HG03432 (cell line): ENCODE results near the gene STEAP2.

ENCODE experiments used
- ATAC-seq: cut with Tn5 transposase; IDR thresholded peaks from one replicate; pipeline ENCODE4 v1.9.1; 2021; ENCODE audit warnings: mild to moderate bottlenecking, moderate library complexity; ENCODE audit not compliant: unreplicated experiment

STEAP2 gene

GRCh38 chr7:90192876-90193750, 18.4 kb upstream of the STEAP2 start:
- no peak for ATAC-seq

- ATAC-seq, result no peak
Observed at GRCh38 chr7:90194911-90195809, 16.4 kb upstream of the STEAP2 start.

- no peak for ATAC-seq
Observed at GRCh38 chr7:90201500-90202195, 9.9 kb upstream of the STEAP2 start.

- no peak for ATAC-seq
Observed at GRCh38 chr7:90207956-90208355, 3.6 kb upstream of the STEAP2 start.

GRCh38 chr7:90209776-90210175, 1.8 kb upstream of the STEAP2 start:
- no peak for ATAC-seq

GRCh38 chr7:90210475-90210874, 1.1 kb upstream of the STEAP2 start:
- ATAC-seq, result no peak

GRCh38 chr7:90210981-90211380, 559 bp upstream of the STEAP2 start:
- peak; percentile 15 for ATAC-seq

- no peak for ATAC-seq
Observed at GRCh38 chr7:90212149-90212495, 582 bp downstream of the STEAP2 start.

- no peak for ATAC-seq
Observed at GRCh38 chr7:90213521-90213920, 2.0 kb downstream of the STEAP2 start.

GRCh38 chr7:90216080-90216674, 4.6 kb downstream of the STEAP2 start:
- ATAC-seq, result no peak

GRCh38 chr7:90216771-90217170, 5.2 kb downstream of the STEAP2 start:
- no peak for ATAC-seq

- no peak for ATAC-seq
Observed at GRCh38 chr7:90222390-90222789, 10.8 kb downstream of the STEAP2 start.

GRCh38 chr7:90222811-90223725, 11.5 kb downstream of the STEAP2 start:
- ATAC-seq, result no peak

GRCh38 chr7:90224195-90224594, 12.7 kb downstream of the STEAP2 start:
- ATAC-seq, result no peak

- no peak for ATAC-seq
Observed at GRCh38 chr7:90225181-90225580, 13.6 kb downstream of the STEAP2 start.

- no peak for ATAC-seq
Observed at GRCh38 chr7:90225601-90226000, 14.1 kb downstream of the STEAP2 start.

GRCh38 chr7:90227259-90227658, 15.7 kb downstream of the STEAP2 start:
- ATAC-seq, result no peak

- ATAC-seq, result no peak
Observed at GRCh38 chr7:90229682-90230081, 18.1 kb downstream of the STEAP2 start.

GRCh38 chr7:90230834-90231233, 19.3 kb downstream of the STEAP2 start:
- no peak for ATAC-seq

GRCh38 chr7:90231304-90231703, 19.8 kb downstream of the STEAP2 start:
- no peak for ATAC-seq
